Breast epithelium (tissue), 3 donors: ENCODE results near the gene FNDC3B.

Experiments used
- POLR2A ChIP-seq: fragments of 450-650 bp; IDR thresholded peaks from one replicate; pipeline ENCODE4 v1.6.1; 2016; ENCODE audit warnings: antibody characterized with exemption, mild to moderate bottlenecking, moderate library complexity
- TF ChIP-seq, protein P1 (sequence below), 3 donors: fragments of 450-650 bp; IDR thresholded peaks; one replicate each; pipeline ENCODE4 v1.5.1; 2016 to 2017; ENCODE audit warnings: antibody characterized with exemption in 3 of 3, mild to moderate bottlenecking in 3 of 3, moderate library complexity in 3 of 3

DNA sequence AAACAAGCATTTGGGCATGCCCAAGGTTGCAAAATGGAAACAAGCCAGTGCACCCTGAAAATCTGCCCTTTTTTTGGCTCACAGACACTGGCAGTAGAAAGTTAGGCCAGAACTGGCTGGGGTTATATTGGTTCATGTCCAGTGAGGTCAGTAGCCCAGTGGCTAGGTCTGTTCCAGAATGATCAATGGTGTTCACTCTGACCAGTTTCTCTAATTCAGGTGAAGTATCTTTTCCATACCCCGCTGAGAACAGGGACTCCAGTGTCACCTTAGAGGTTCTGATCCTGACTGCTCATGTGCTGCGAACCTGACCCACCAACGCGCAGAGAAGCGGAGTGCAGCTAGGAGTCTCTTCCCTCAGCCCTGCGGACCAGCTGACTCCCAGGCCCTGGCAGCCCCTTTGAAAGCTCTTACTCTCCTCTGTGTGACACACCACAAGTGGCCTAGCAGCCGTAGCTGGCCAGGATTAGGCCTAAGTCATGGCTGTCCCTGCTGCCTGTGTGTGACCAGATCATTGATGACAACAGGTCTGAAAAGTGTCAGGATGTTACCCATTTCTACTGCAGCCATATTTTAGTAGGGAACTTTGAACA, 285.3 kb downstream of the FNDC3B start:
- no peak for TF ChIP-seq POLR2A
- TF ChIP-seq, protein P1, sequence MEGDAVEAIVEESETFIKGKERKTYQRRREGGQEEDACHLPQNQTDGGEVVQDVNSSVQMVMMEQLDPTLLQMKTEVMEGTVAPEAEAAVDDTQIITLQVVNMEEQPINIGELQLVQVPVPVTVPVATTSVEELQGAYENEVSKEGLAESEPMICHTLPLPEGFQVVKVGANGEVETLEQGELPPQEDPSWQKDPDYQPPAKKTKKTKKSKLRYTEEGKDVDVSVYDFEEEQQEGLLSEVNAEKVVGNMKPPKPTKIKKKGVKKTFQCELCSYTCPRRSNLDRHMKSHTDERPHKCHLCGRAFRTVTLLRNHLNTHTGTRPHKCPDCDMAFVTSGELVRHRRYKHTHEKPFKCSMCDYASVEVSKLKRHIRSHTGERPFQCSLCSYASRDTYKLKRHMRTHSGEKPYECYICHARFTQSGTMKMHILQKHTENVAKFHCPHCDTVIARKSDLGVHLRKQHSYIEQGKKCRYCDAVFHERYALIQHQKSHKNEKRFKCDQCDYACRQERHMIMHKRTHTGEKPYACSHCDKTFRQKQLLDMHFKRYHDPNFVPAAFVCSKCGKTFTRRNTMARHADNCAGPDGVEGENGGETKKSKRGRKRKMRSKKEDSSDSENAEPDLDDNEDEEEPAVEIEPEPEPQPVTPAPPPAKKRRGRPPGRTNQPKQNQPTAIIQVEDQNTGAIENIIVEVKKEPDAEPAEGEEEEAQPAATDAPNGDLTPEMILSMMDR (IDR thresholded peaks at IDR 0.05) = no peak
